GM23338 (cell line): ENCODE results near the gene GNG12.

Experiments used
- CTCF ChIP-seq, 2 experiments: fragments of 200-600 bp in 1 of 2; sonication (generic) in 1 of 2; conservative IDR thresholded peaks; 2 replicates each; pipeline versions ENCODE4 v1.5.1 to v1.6.1; 2016 to 2017; ENCODE audit warnings: antibody characterized with exemption in 2 of 2, low read depth in 2 of 2, mild to moderate bottlenecking in 2 of 2, moderate library complexity in 1 of 2
- ZNF331 ChIP-seq: fragments of 250-450 bp; sonication (Bioruptor Pico); IDR thresholded peaks from 2 replicates; pipeline ENCODE4 v1.5.0; 2020; ENCODE audit warnings: low read depth, mild to moderate bottlenecking, moderate library complexity

- no peak for TF ChIP-seq CTCF (conservative IDR thresholded peaks at IDR 0.05; ENCODE audit: low read depth in 2 of 2)
- TF ChIP-seq ZNF331, result no peak
Observed at GRCh38 chr1:67695963-67696362, 137.3 kb downstream of the GNG12 start.
